GM13976 (cell line): ENCODE measurements around the gene LFNG.
A peak's percentile ranks its signal among the peaks of the same experiment; 100 is the strongest.

Experiments
- DNase-seq: peaks from one replicate; pipeline ENCODE4 v3.0.0; 2012; ENCODE audit warnings: low spot score
- in situ Hi-C: fragments of 300-500 bp; cut with MboI; formaldehyde crosslinking; loops from one replicate; pipeline ENCODE4 v1.12.0; 2022; ENCODE audit warnings: low sequenced_read_pairs, mixed read lengths, inconsistent platforms; ENCODE audit not compliant: unreplicated experiment
- TF ChIP-seq, protein P1 (sequence below): IDR thresholded peaks from 2 replicates; pipeline ENCODE4 v1.5.1; 2012; ENCODE audit warnings: borderline replicate concordance, mild to moderate bottlenecking; ENCODE audit not compliant: insufficient read depth; ENCODE audit errors: extremely low read depth, missing control alignments, control extremely low read depth

Gene LFNG

DNA sequence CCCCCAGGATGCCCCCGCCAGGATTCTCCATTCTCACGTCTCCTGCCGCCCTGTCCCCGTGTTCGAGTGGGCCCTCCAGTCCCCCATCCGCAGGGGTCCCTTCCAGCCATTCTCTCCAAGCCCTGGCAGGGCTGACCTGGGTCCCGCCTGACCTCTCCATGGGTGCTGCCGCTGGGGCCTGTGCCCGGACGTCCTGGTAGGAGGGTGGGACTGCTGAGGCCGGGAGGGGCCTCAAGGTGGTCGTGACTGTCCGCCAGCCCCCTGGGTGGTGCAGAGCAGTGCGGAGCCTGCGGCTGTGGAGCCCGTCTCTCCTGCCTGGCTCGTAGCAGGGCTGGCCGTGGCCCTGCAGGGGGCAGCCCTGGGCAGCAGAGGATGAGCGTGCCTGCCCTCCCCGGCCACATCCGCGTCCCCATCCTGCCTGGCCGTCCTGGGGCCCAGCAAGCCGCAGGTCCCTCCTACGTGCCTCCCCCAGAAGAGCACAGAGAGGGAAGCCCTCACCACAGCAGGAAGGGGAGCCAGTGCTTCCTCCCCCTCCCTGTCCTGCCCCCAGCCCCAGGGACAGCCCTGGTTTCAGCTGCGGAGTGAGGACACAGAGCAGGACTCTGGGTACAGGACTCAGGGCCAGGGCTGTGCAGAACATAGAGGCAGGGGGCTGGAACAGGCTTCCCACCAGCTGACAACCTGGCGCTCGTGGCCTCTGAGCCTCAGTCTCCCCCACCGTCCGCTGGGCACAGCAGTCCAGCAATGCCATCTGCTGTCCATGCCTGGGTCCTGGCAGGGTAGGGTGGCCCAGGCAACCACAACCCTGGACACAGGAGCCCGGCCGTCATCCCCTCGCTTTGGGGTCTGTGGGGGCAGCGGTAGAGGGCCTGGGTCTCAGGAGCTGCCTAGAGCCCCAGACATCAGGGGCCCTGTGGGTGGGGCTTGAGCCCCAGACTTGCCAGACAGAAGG lies 41.9 kb upstream of the LFNG start:
- DNase-seq: peak; percentile 91
- in situ Hi-C loops: no loop called here
- TF ChIP-seq, protein P1, sequence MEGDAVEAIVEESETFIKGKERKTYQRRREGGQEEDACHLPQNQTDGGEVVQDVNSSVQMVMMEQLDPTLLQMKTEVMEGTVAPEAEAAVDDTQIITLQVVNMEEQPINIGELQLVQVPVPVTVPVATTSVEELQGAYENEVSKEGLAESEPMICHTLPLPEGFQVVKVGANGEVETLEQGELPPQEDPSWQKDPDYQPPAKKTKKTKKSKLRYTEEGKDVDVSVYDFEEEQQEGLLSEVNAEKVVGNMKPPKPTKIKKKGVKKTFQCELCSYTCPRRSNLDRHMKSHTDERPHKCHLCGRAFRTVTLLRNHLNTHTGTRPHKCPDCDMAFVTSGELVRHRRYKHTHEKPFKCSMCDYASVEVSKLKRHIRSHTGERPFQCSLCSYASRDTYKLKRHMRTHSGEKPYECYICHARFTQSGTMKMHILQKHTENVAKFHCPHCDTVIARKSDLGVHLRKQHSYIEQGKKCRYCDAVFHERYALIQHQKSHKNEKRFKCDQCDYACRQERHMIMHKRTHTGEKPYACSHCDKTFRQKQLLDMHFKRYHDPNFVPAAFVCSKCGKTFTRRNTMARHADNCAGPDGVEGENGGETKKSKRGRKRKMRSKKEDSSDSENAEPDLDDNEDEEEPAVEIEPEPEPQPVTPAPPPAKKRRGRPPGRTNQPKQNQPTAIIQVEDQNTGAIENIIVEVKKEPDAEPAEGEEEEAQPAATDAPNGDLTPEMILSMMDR: peak; percentile 79

DNA sequence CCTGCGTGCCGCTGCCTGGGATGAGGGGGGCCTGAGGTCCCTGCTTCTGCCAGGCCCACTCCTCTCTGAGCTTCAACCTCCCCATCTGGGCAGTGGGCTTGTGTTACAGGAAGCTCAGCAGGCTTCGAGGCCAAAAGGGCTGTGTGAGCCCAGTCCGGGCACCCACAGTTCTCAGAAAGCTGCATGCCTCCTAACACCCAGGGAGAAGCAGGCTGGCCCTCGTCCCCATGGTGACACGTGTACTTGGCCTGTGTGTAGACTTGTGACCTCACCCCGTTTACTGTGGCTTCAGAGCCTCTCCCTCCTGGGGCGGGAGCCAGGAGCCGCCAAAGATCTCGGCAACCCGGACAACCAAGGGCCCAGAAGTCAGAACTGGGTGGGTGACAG lies 41.2 kb upstream of the LFNG start:
- TF ChIP-seq, protein P1: no peak
- in situ Hi-C loops: no loop called here
- no peak for DNase-seq

DNA sequence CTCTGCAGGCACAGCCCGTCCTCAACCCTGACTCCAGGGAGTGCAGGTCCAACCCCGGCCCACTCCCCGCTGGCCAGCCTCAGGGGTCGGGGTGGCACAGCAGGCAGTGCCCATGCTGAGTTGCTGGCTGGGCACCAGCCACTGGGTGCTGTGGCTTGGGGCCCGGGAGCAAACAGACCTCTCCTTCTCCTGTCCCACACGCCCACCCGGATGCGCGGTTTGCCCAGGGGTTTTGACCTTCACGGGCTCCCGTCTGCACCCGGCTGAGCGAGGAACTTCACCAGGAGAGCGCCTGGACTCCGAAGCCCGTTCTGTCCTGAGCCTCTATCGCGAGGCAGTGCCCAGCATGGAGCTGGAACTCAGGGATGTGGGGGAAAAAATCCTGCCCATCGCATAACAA lies 40.8 kb upstream of the LFNG start:
- DNase-seq: no peak
- in situ Hi-C loops: no loop called here
- TF ChIP-seq, protein P1: no peak

DNA sequence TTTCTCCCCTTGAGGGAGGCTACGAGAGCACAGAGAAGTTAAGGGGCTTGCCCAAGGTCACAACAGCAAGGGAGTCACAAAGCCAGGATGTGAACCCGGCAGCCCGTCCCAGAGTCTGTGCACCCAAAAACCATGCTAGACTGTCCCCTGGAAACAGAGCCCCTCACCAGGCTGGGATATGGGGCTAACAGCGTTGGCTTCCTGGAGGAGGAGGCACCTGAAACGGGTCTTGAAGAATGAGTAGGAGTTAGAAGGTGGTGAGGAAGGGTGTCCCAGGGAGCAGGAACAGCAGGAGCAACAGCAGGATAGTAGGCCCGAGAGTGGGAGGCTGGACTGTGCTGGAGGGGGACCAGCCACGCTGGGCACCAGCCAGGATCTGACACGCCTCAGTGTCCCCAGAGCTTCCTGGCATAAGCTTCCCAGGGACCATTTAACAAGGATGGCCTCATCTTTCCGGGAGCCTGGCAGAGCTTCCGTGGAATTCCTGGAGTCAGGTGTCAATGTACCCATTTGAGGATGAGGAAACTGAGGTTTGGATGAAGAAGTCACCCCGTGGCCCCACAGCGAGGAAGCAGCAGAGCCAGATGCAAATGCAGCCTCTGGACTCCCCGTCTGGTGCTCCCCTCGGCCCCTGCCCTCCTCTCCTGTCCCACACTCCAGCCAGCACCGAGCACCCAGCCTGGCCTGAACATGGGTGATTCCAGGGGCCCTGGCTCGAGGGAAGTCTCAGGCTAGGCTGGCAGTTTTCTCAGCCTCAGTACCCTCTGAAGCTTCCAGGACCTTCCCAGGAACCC lies 40.1 kb upstream of the LFNG start:
- DNase-seq: no peak
- TF ChIP-seq, protein P1: no peak
- in situ Hi-C loops: no loop called here

DNA sequence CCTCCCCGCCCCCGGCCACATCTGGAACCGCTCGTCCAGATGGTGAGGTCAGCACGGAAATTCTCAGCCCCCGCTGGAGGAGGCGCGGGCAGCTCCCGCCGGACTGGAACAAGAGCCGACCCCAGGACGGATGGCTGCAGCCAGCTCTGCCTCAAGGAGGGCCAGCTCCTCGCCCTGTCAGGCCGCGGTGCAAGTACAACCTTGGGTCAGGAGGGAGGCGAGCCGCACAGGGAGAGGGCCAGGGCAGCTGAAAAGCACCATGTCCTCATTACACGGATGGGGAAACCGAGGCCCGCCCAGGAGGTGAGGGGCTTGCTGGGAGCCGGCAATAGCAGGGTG lies 39.5 kb upstream of the LFNG start:
- DNase-seq: no peak
- TF ChIP-seq, protein P1: no peak
- in situ Hi-C loops: no loop called here

DNA sequence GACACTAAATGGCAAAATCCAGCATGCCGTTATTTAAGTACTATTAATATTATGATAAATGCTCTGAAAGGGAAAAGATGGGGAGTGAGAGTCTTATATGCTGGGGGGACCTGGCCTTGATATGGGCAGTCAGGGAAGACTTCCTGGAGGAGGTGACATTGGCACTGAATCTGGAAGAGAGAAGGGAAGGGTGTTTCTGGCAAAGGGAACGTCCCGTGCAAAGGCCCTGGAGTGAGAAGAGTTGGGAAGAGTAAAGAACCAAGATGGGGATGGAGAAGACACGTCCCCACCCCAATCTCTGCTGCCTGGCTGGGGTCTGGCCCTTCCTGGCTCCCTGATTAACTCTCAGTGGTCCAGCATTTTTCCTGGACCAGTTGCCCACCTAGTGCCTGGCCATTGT lies 38.4 kb upstream of the LFNG start:
- in situ Hi-C loops: no loop called here
- TF ChIP-seq, protein P1: no peak
- no peak for DNase-seq
